Measurements from ENCODE around the gene CPSF3.

CPSF3 gene

DNA sequence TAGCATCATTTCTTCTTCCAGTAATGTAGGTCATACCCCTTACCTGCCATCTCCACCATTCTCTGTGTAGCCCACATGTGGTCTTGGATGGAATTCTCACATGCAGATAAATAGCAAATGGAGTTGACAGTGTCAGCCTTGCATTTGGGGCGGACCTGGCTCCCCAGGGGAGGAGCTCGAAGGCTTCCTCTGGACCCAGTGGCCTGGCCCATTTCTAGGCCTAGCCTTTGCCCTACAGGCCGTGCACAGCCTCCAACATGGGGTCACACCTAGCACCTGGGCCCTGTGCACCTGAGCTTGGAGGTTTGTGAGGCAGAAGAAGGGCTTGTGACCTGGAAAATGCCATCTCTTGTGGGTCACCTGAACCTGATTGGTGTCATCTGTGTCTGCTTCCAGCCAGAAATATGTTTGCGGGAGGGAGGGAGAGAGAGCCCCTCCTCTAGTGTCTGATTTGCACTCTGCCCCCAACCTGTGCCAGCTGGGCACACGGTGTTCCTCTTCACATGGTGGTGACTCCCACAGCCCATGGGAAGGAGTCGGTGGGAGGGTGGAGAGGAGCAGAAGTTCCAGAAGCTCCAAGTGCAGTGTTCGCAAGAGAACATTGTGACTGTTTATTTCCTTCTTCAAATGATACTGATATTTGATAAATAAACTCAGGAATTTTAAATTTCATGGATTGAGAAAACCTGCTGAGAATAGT, 33.2 kb upstream of the CPSF3 start:
- TF ChIP-seq, protein P1, sequence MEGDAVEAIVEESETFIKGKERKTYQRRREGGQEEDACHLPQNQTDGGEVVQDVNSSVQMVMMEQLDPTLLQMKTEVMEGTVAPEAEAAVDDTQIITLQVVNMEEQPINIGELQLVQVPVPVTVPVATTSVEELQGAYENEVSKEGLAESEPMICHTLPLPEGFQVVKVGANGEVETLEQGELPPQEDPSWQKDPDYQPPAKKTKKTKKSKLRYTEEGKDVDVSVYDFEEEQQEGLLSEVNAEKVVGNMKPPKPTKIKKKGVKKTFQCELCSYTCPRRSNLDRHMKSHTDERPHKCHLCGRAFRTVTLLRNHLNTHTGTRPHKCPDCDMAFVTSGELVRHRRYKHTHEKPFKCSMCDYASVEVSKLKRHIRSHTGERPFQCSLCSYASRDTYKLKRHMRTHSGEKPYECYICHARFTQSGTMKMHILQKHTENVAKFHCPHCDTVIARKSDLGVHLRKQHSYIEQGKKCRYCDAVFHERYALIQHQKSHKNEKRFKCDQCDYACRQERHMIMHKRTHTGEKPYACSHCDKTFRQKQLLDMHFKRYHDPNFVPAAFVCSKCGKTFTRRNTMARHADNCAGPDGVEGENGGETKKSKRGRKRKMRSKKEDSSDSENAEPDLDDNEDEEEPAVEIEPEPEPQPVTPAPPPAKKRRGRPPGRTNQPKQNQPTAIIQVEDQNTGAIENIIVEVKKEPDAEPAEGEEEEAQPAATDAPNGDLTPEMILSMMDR (IDR thresholded peaks at IDR 0.05) = no peak

- TF ChIP-seq, protein P1 (IDR thresholded peaks at IDR 0.05) = no peak
Observed at GRCh38 chr2:9390991-9391390, 32.5 kb upstream of the CPSF3 start.

DNA sequence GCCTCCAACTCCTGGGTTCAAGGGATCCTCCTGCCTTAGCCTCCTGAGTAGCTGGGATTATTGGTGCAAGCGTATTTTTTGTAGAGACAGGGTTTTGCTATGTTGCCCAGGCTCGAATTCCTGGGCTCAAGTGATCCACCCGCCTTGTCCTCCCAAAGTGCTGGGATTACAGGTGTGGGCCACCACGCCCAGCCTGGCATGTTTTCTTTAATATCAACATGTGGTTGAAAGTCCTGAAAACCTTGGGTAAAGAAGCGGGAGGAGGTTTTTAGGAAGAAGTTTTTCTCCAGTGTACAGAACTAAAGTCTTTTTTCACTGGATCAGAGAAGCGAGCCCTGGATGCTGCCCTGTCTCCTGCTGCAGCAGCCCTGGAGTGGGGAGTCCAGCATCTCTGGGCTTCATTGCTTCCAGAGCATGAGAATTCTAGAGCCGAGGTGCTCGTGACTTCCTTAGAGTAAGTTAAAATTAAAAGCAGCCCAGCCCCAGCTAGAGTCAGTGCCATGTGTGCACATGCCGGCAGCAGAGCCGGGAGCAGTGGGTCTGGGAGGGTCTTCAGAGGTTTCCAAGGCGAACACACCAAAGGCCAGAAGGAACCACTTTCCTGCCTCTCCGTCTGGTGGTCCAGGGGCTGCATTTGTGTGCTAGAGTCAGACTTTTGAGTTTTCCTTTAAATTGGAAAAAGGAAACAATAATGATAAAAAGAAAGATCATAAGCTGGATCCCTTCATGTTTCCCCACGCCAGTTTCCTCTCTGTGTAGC, 31.3 kb upstream of the CPSF3 start:
- TF ChIP-seq, protein P1 (IDR thresholded peaks at IDR 0.05) = no peak

DNA sequence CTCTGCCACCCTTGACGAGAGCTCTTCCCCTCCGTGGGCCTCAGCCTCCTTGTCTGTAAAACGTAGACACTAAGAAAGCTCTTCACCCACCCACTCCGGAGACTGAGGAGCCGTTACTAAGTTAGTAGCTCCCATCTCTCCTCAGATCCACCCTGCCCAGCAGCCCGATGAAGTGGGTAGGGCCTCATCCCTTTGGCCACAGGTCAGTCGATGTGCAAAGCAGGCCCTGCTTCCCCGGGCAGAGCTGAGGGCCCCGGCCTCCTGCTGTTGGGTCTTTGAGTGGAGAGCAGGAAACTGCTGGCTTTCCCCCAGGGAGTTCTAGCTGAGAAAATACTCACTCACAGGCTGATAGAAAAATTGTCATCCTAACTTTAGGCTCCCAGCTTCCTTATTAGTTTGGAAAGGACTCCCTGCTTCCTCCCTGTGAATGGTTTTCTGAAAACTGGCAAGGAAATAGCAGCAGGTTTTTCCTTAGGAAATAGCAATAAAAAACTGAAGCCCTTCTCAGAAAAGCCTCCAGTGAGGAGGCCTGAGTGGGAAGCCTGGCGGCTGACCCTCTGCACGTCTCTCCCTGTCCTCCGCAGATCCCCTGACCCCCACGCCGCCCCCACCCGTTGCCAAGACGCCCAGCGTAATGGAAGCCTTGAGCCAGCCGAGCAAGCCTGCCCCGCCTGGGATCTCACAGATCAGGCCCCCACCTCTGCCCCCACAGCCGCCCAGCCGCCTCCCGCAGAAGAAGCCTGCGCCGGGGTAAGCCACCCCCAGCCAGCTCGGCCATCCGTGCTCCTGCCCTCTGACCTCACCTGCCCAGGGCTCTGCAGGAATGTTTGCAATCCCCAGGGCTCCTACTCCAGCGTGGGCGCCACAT, 30.3 kb upstream of the CPSF3 start:
- TF ChIP-seq, protein P1 (IDR thresholded peaks at IDR 0.05) = no peak

DNA sequence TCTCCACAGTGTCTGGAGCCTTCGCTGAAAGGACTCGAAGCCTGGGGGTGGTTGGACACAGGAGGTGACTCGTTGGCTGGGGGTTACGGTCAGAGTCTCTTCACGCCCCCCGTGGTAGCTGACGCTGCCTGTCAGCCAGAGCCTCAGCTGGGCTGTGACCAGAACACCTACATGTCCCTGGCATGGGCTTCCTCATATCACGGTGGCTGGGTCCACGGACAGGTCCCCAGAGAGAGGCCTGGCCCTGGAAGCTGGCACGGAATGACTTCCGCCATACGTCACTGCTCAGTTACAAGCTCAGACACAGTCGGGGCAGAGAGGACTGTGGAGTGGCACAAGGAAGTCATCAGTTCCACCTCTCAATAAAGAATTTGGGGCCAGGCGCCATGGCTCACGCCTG, 28.6 kb upstream of the CPSF3 start:
- TF ChIP-seq, protein P1 (IDR thresholded peaks at IDR 0.05) = no peak

GRCh38 chr2:9397201-9397600, 26.3 kb upstream of the CPSF3 start:
- TF ChIP-seq, protein P1 (IDR thresholded peaks at IDR 0.05) = no peak

Data from LNCAP (cell line).